Lower leg skin (tissue), 4 donors: ENCODE data around the gene ZNF524. TPM values are rescaled to one million over a fixed set of nuclear protein-coding genes. Genes with fewer than 3 reads are reported as not detected.

ENCODE experiments used
- DNase-seq, 2 donors: peaks; one replicate each; pipeline ENCODE4 v3.0.0-alpha.2; 2019; ENCODE audit warnings: low spot score in 2 of 2
- H3K4me3 ChIP-seq: fragments of 200-600 bp; sonication (generic); 2 replicates; pipeline ENCODE4 v1.5.1; 2017; ENCODE audit warnings: mild to moderate bottlenecking, low read depth; ENCODE audit not compliant: poor library complexity, severe bottlenecking
- CTCF ChIP-seq, 3 donors: fragments of 450-650 bp; IDR thresholded peaks; one replicate each; pipeline ENCODE4 v1.5.1; 2016; ENCODE audit warnings: antibody characterized with exemption in 3 of 3, mild to moderate bottlenecking in 3 of 3, moderate library complexity in 2 of 3
- POLR2A ChIP-seq, 2 donors: fragments of 450-650 bp; IDR thresholded peaks; one replicate each; pipeline ENCODE4 v1.6.1; 2016 to 2017; ENCODE audit warnings: antibody characterized with exemption in 2 of 2, mild to moderate bottlenecking in 1 of 2, moderate library complexity in 1 of 2
- WGBS, 2 donors: methylation state at CpG; one replicate each; pipeline ENCODE4 v1.1.5; 2018; 5-methylcytosine and 5-hydroxymethylcytosine counted together
- intact Hi-C: fragments of 100-400 bp; cut with DNase I; formaldehyde crosslinking; loops from one replicate; pipeline ENCODE4 v1.15.0; 2023; ENCODE audit warnings: low total_unique reads
- total RNA-seq, 4 donors: library from RNA; depleted of rRNA; stranded (reverse); fragments of >200 nt; gene quantifications; one replicate each; pipeline ENCODE4 v1.1.0, GENCODE V29; 2016

ZNF524 gene
- total RNA-seq, 4 donors from 2014 or later: 58.4 to 88.3 (median 78.3) TPM

- 83 to 85% methylated on average over 4 of the region's 4 CpGs for WGBS, 2 donors
- TF ChIP-seq CTCF (IDR thresholded peaks at IDR 0.05) (no peak), POLR2A (IDR thresholded peaks at IDR 0.05) (no peak)
- intact Hi-C loops: no loop called here
- H3K4me3 ChIP-seq: no peak overlapping the region
- DNase-seq: no peak
Observed at GRCh38 chr19:55650126-55650557, 50.1 kb downstream of the ZNF524 start.

- intact Hi-C loops: no loop called here
- H3K4me3 ChIP-seq: no peak overlapping the region
- TF ChIP-seq POLR2A (IDR thresholded peaks at IDR 0.05): no peak
- no peak for TF ChIP-seq CTCF (IDR thresholded peaks at IDR 0.05)
- whole genome bisulfite sequencing, 2 donors: 94 to 95% methylated on average over 15 to 17 of the region's 17 CpGs
- DNase-seq: no peak
Observed at GRCh38 chr19:55650602-55651230, 50.6 kb downstream of the ZNF524 start.

GRCh38 chr19:55651236-55651635, 51.1 kb downstream of the ZNF524 start:
- intact Hi-C loops: no loop called here
- H3K4me3 ChIP-seq: no peak overlapping the region
- 88 to 93% methylated on average over 18 of the region's 18 CpGs for WGBS, 2 donors
- TF ChIP-seq CTCF (IDR thresholded peaks at IDR 0.05) (no peak), POLR2A (IDR thresholded peaks at IDR 0.05) (no peak)
- no peak for DNase-seq

- no peak for DNase-seq
- H3K4me3 ChIP-seq: no peak overlapping the region
- intact Hi-C loops: no loop called here
- TF ChIP-seq POLR2A (IDR thresholded peaks at IDR 0.05): no peak
- no peak for TF ChIP-seq CTCF (IDR thresholded peaks at IDR 0.05)
- WGBS, 2 donors: 79 to 81% methylated on average over 70 of the region's 71 CpGs
Observed at GRCh38 chr19:55652311-55653128, 52.4 kb downstream of the ZNF524 start.

Other genes with a start within 250 kb of the ZNF524 start
- 1 to 10 TPM in 1 of 4 donors, under 1 TPM in 2, not detected in 1; 0.42 to 1.1 (median 0.49) TPM for gene COX6B2, start 245.6 kb upstream of the ZNF524 start, total RNA-seq
- gene GARIN5B, start 237.0 kb upstream of the ZNF524 start, total RNA-seq: not detected
- under 1 TPM in 3 of 4 donors, not detected in 1; 0.23 to 0.68 (median 0.46) TPM for gene IL11, start 229.8 kb upstream of the ZNF524 start, total RNA-seq
- not detected for gene TMEM190, start 223.5 kb upstream of the ZNF524 start, total RNA-seq
- 10 to 100 TPM; 32.2 to 61.6 (median 47.5) TPM for gene TMEM238, start 216.0 kb upstream of the ZNF524 start, total RNA-seq
- gene RPL28, start 214.4 kb upstream of the ZNF524 start, total RNA-seq: 100 to 1,000 TPM; 466 to 875 (median 590) TPM
- gene UBE2S, start 192.5 kb upstream of the ZNF524 start, total RNA-seq: 10 to 100 TPM in 1 of 4 donors, 1 to 10 TPM in 3; 6.2 to 14.6 (median 9.2) TPM
- gene SHISA7, start 157.0 kb upstream of the ZNF524 start, total RNA-seq: under 1 TPM in 1 of 4 donors, not detected in 3; 0.10 TPM
- 10 to 100 TPM; 31.0 to 73.1 (median 66.4) TPM for gene ISOC2, start 138.6 kb upstream of the ZNF524 start, total RNA-seq
- not detected for gene C19orf85, start 135.5 kb upstream of the ZNF524 start, total RNA-seq
- gene ZNF628, start 123.7 kb upstream of the ZNF524 start, total RNA-seq: 10 to 100 TPM in 3 of 4 donors, 1 to 10 TPM in 1; 5.4 to 17.9 (median 12.2) TPM
- 1 to 10 TPM; 2.5 to 5.3 (median 4.1) TPM for gene NAT14, start 115.1 kb upstream of the ZNF524 start, total RNA-seq
- 1 to 10 TPM in 3 of 4 donors, under 1 TPM in 1; 0.64 to 6.2 (median 3.0) TPM for gene SSC5D, start 111.9 kb upstream of the ZNF524 start, total RNA-seq
- gene SBK2, start 63.2 kb upstream of the ZNF524 start, total RNA-seq: not detected
- gene SBK3, start 54.7 kb upstream of the ZNF524 start, total RNA-seq: under 1 TPM in 1 of 4 donors, not detected in 3; 0.26 TPM
- gene ZNF579, start 19.4 kb upstream of the ZNF524 start, total RNA-seq: 1 to 10 TPM; 4.2 to 5.1 (median 4.6) TPM
- 10 to 100 TPM in 1 of 4 donors, 1 to 10 TPM in 3; 5.9 to 14.3 (median 7.7) TPM for gene FIZ1, start 771 bp upstream of the ZNF524 start, total RNA-seq
- gene ZNF865, start 5.4 kb downstream of the ZNF524 start, total RNA-seq: 10 to 100 TPM in 3 of 4 donors, 1 to 10 TPM in 1; 8.1 to 17.8 (median 12.3) TPM
- 10 to 100 TPM in 2 of 4 donors, 1 to 10 TPM in 2; 5.7 to 10.3 (median 8.3) TPM for gene ZNF784, start 24.3 kb downstream of the ZNF524 start, total RNA-seq
- 10 to 100 TPM; 14.1 to 38.0 (median 22.9) TPM for gene ZNF580, start 40.7 kb downstream of the ZNF524 start, total RNA-seq
- gene ZNF581, start 43.4 kb downstream of the ZNF524 start, total RNA-seq: 10 to 100 TPM; 20.1 to 27.3 (median 22.8) TPM
- gene CCDC106, start 47.9 kb downstream of the ZNF524 start, total RNA-seq: 10 to 100 TPM in 1 of 4 donors, 1 to 10 TPM in 3; 7.9 to 10.4 (median 8.5) TPM
- gene U2AF2, start 54.7 kb downstream of the ZNF524 start, total RNA-seq: 100 to 1,000 TPM in 3 of 4 donors, 10 to 100 TPM in 1; 78.8 to 149 (median 106) TPM
- 100 to 1,000 TPM in 3 of 4 donors, 10 to 100 TPM in 1; 81.2 to 189 (median 120) TPM for gene EPN1, start 74.9 kb downstream of the ZNF524 start, total RNA-seq
- not detected for gene NLRP9, start 138.1 kb downstream of the ZNF524 start, total RNA-seq
- not detected for gene RFPL4A, start 158.8 kb downstream of the ZNF524 start, total RNA-seq
- not detected for gene RFPL4AL1, start 168.8 kb downstream of the ZNF524 start, total RNA-seq
- under 1 TPM in 1 of 4 donors, not detected in 3; 0.10 TPM for gene NLRP11, start 231.7 kb downstream of the ZNF524 start, total RNA-seq
- gene NLRP4, start 236.3 kb downstream of the ZNF524 start, total RNA-seq: not detected